SK-N-SH (cell line): ENCODE data around the gene MAP2K4. TPM values are rescaled to one million over a fixed set of nuclear protein-coding genes. Genes with fewer than 3 reads are reported as not detected.

Source experiments
- CTCF ChIA-PET: fragments of 300-600, 350-600 bp; formaldehyde crosslinking; extraction: SDS; loops from one replicate; lab custom pipeline; 2021; lab: Yijun Ruan, JAX
- POLR2A ChIA-PET: fragments of 350-600 bp; sonication (Branson Sonifier 250); formaldehyde crosslinking; extraction: SDS; loops from one replicate; lab custom pipeline; 2020; ENCODE audit warnings: antibody characterized with exemption, inconsistent platforms; lab: Yijun Ruan, JAX
- DNase-seq: peaks from one replicate; pipeline ENCODE4 v3.0.0; 2012
- H2AFZ ChIP-seq: fragments of 200-600 bp; sonication (generic); 2 replicates; pipeline ENCODE4 v1.8.1; 2016; ENCODE audit warnings: antibody characterized with exemption, mild to moderate bottlenecking, low read depth
- H3F3A ChIP-seq: fragments of 200-600 bp; sonication (generic); replicated peaks from 2 replicates; pipeline ENCODE3; 2016; ENCODE audit warnings: antibody characterized with exemption, mild to moderate bottlenecking; ENCODE audit not compliant: insufficient read depth
- H3K27ac ChIP-seq, 2 experiments: fragments of 200-500 bp in 1 of 2; fragments of 200-600 bp in 1 of 2; sonication (Bioruptor generic) in 1 of 2; sonication (generic), shearing (Covaris generic) in 1 of 2; 2 replicates each; pipeline versions ENCODE4 v1.5.1 to v1.6.1; 2014 to 2016; ENCODE audit warnings: low read depth in 2 of 2, inconsistent platforms in 1 of 2, low read length in 1 of 2, mild to moderate bottlenecking in 1 of 2, mixed read lengths in 1 of 2
- H3K27me3 ChIP-seq: fragments of 200-600 bp; sonication (generic), shearing (Covaris generic); 2 replicates; pipeline ENCODE4 v1.6.1; 2016; ENCODE audit warnings: mixed run types; ENCODE audit not compliant: insufficient read depth
- H3K36me3 ChIP-seq, 2 experiments: fragments of 200-500 bp in 1 of 2; fragments of 200-600 bp in 1 of 2; sonication (Bioruptor generic) in 1 of 2; sonication (generic) in 1 of 2; replicated peaks in 1 of 2; 2 replicates each; pipeline versions ENCODE3 to v1.5.1; 2014 to 2016; ENCODE audit warnings: low read length in 1 of 2, mild to moderate bottlenecking in 1 of 2; ENCODE audit not compliant: insufficient read depth in 2 of 2, control insufficient read depth in 1 of 2
- H3K4me1 ChIP-seq, 2 experiments: fragments of 200-500 bp in 1 of 2; fragments of 200-600 bp in 1 of 2; sonication (Bioruptor generic) in 1 of 2; sonication (generic), shearing (Covaris generic) in 1 of 2; 2 replicates each; pipeline versions ENCODE4 v1.5.1 to v1.6.1; 2014 to 2016; ENCODE audit warnings: low read depth in 1 of 2, low read length in 1 of 2, mixed run types in 1 of 2; ENCODE audit not compliant: insufficient read depth in 2 of 2, control insufficient read depth in 1 of 2
- H3K4me2 ChIP-seq: fragments of 200-600 bp; sonication (generic), shearing (Covaris generic); 2 replicates; pipeline ENCODE4 v1.6.1; 2017; ENCODE audit warnings: mixed run types
- H3K4me3 ChIP-seq, 2 experiments: fragments of 200-500 bp in 1 of 2; fragments of 200-600 bp in 1 of 2; sonication (Bioruptor generic) in 1 of 2; sonication (generic), shearing (Covaris generic) in 1 of 2; 2 replicates each; pipeline versions ENCODE4 v1.5.1 to v1.8.1; 2014 to 2016; ENCODE audit warnings: low read depth in 2 of 2, inconsistent platforms in 1 of 2, low read length in 1 of 2, mild to moderate bottlenecking in 1 of 2, mixed read lengths in 1 of 2, moderate library complexity in 1 of 2
- H3K79me2 ChIP-seq: fragments of 200-600 bp; sonication (generic); 2 replicates; pipeline ENCODE4 v1.8.1; 2017; ENCODE audit warnings: mild to moderate bottlenecking; ENCODE audit not compliant: insufficient read depth
- H3K9ac ChIP-seq: fragments of 200-600 bp; sonication (generic); 2 replicates; pipeline ENCODE4 v1.6.1; 2017; ENCODE audit warnings: mixed run types
- H3K9me2 ChIP-seq: fragments of 200-600 bp; sonication (generic); 2 replicates; pipeline ENCODE4 v1.6.1; 2017; ENCODE audit warnings: mixed run types
- H3K9me3 ChIP-seq: fragments of 200-600 bp; sonication (generic); 2 replicates; pipeline ENCODE4 v1.6.1; 2017; ENCODE audit warnings: mixed run types, mild to moderate bottlenecking, moderate library complexity
- H4K20me1 ChIP-seq: fragments of 200-600 bp; sonication (generic); 2 replicates; pipeline ENCODE4 v1.6.1; 2017; ENCODE audit warnings: mild to moderate bottlenecking, mixed run types; ENCODE audit not compliant: insufficient read depth
- CTCF ChIP-seq: fragments of 200-600 bp; sonication (generic); IDR thresholded peaks from 2 replicates; pipeline ENCODE4 v1.6.1; 2017; ENCODE audit warnings: antibody characterized with exemption, mild to moderate bottlenecking, moderate library complexity
- ELF1 ChIP-seq: IDR thresholded peaks from 2 replicates; pipeline ENCODE4 v1.4.0; 2012
- EZH2phosphoT487 ChIP-seq: fragments of 200-600 bp; sonication (generic); IDR thresholded peaks from 2 replicates; pipeline ENCODE4 v1.6.1; 2017; ENCODE audit warnings: low read depth, mixed run types, mild to moderate bottlenecking, antibody characterized with exemption, moderate library complexity, borderline replicate concordance
- FOSL2 ChIP-seq: IDR thresholded peaks from 2 replicates; pipeline ENCODE4 v1.4.0; 2012; ENCODE audit warnings: low read depth, mild to moderate bottlenecking, moderate library complexity, borderline replicate concordance
- FOXJ3 ChIP-seq: sonication (generic); formaldehyde crosslinking; IDR thresholded peaks from 2 replicates; pipeline ENCODE4 v1.5.1; 2020; ENCODE audit warnings: mild to moderate bottlenecking, missing genetic modification reagents
- JUND ChIP-seq: IDR thresholded peaks from 2 replicates; pipeline ENCODE4 v1.4.0; 2012
- MEF2A ChIP-seq: IDR thresholded peaks from 2 replicates; pipeline ENCODE4 v1.4.0; 2012; ENCODE audit warnings: low read depth, borderline replicate concordance
- POLR2AphosphoS5 ChIP-seq: IDR thresholded peaks from 2 replicates; pipeline ENCODE4 v1.6.1; 2012; ENCODE audit warnings: low read depth, low read length
- RAD21 ChIP-seq: IDR thresholded peaks from 2 replicates; pipeline ENCODE4 v1.6.1; 2012; ENCODE audit warnings: mild to moderate bottlenecking, low read length
- REST ChIP-seq: IDR thresholded peaks from 2 replicates; pipeline ENCODE4 v1.6.1; 2012; ENCODE audit warnings: mild to moderate bottlenecking, low read depth, low read length, moderate library complexity
- SMC3 ChIP-seq: IDR thresholded peaks from 2 replicates; pipeline ENCODE4 v1.6.1; 2012; ENCODE audit warnings: low read depth, low read length, improper control_type of control experiment
- USF2 ChIP-seq: fragments of 150-350 bp; IDR thresholded peaks from 2 replicates; pipeline ENCODE4 v1.6.1; 2017; ENCODE audit warnings: antibody characterized with exemption, low read length, low read depth, borderline replicate concordance
- YY1 ChIP-seq: IDR thresholded peaks from 2 replicates; pipeline ENCODE4 v1.4.0; 2012; ENCODE audit warnings: low read depth, mild to moderate bottlenecking
- WGBS: methylation state at CpG from one replicate; pipeline ENCODE4 v1.1.6; 2017; ENCODE audit warnings: low lambda C conversion rate; 5-methylcytosine and 5-hydroxymethylcytosine counted together
- polyA plus RNA-seq, 3 experiments: library from polyadenylated mRNA; depleted of rRNA; stranded (reverse); fragments of >200 nt; gene quantifications; 2 replicates each; pipeline ENCODE4 v1.2.3, GENCODE V29; 2012

The MAP2K4 gene
- polyA plus RNA-seq, 1 of the 3 experiments (the other 2 are of a cell fraction), result 10.6 TPM

- H3K9me3 ChIP-seq, result no peaks in the 10 kb centered on the region
- no peak overlapping the region for H3K27ac ChIP-seq
- H3K27me3 ChIP-seq, result no peaks in the 10 kb centered on the region; the same call in 1 of the 2 replicates
- H3K4me2 ChIP-seq, result no peak overlapping the region
- no peaks in the 10 kb centered on the region for H4K20me1 ChIP-seq
- no peaks in the 10 kb centered on the region for H3F3A ChIP-seq
- no peaks in the 10 kb centered on the region for H3K4me1 ChIP-seq
- H3K9ac ChIP-seq, result no peak overlapping the region
- peak overlapping the region; percentile 54; the same call in 1 of the 2 replicates for H2AFZ ChIP-seq
- peak overlapping the region in 1 of 2 experiments; percentile 45; a peak in 1 of 4 replicates for H3K4me3 ChIP-seq
- no peaks in the 10 kb centered on the region for H3K36me3 ChIP-seq
- no peaks in the 10 kb centered on the region for H3K9me2 ChIP-seq
- H3K79me2 ChIP-seq, result no peaks in the 10 kb centered on the region
- CTCF ChIA-PET, result interaction anchor here (0.6 to 2.1 kb wide), 17 partner anchors 8 to 822 kb away, joined by 3 to 9 read pairs (median 3); no protein-coding TSS in a partner anchor
- DNase-seq, result peak; percentile 39
- TF ChIP-seq ELF1 (no peak), RAD21 (peak; percentile 76), FOXJ3 (CRISPR knock-in tag) (no peak), SMC3 (peak; percentile 37), JUND (no peak), CTCF (peak; percentile 89), YY1 (no peak), REST (no peak)
- TF ChIP-seq, all 33 proteins: peak for 3
- 2% methylated on average over 7 of the region's 7 CpGs for WGBS
- POLR2A ChIA-PET, result no interaction called here
Measured at GRCh38 chr17:12180644-12181261, 160.1 kb downstream of the MAP2K4 start.

- no peaks in the 10 kb centered on the region for H3F3A ChIP-seq
- ChIA-PET CTCF (no interaction called here), POLR2A (no interaction called here)
- H2AFZ ChIP-seq, result no peak overlapping the region
- H3K4me2 ChIP-seq, result no peak overlapping the region
- TF ChIP-seq MEF2A (no peak), FOSL2 (no peak), USF2 (no peak), EZH2phosphoT487 (no peak), CTCF (no peak), POLR2AphosphoS5 (no peak)
- H3K9ac ChIP-seq, result no peak overlapping the region
- H4K20me1 ChIP-seq, result no peaks in the 10 kb centered on the region
- H3K9me3 ChIP-seq, result no peaks in the 10 kb centered on the region; the same call in 1 of the 2 replicates
- H3K79me2 ChIP-seq, result no peaks in the 10 kb centered on the region
- H3K4me1 ChIP-seq, result no peaks in the 10 kb centered on the region
- no peak overlapping the region for H3K27ac ChIP-seq
- H3K27me3 ChIP-seq, result no peaks in the 10 kb centered on the region
- H3K4me3 ChIP-seq, result no peak overlapping the region
- WGBS, result 0% methylated on average over 1 of the region's 1 CpG
- no peak for DNase-seq
- H3K36me3 ChIP-seq, result no peaks in the 10 kb centered on the region
- H3K9me2 ChIP-seq, result no peaks in the 10 kb centered on the region
Measured at GRCh38 chr17:12187658-12188057, 167.0 kb downstream of the MAP2K4 start.
